ENCODE measurements around the gene TMEM151B.

GRCh38 chr6:44226368-44227147 is 43.7 kb upstream of the TMEM151B start:
- no peak for TF ChIP-seq CTCF (IDR thresholded peaks at IDR 0.05)
- no peak for TF ChIP-seq POLR2A (IDR thresholded peaks at IDR 0.05)
